Mononuclear cell (primary cell): ENCODE data around the gene CD300A. TPM values are rescaled to one million over a fixed set of nuclear protein-coding genes. Genes with fewer than 3 reads are reported as not detected.

ENCODE experiments used
- H3K27me3 ChIP-seq: 2 replicates; pipeline ENCODE4 v1.6.0; 2011; ENCODE audit warnings: low read length, control low read depth; ENCODE audit not compliant: insufficient read depth
- H3K4me1 ChIP-seq: 2 replicates; pipeline ENCODE4 v1.5.1; 2011; ENCODE audit warnings: mild to moderate bottlenecking, low read length, control low read depth; ENCODE audit not compliant: insufficient read depth
- H3K4me3 ChIP-seq: 2 replicates; pipeline ENCODE4 v1.5.1; 2011; ENCODE audit warnings: mild to moderate bottlenecking, low read length, moderate library complexity
- H3K9me3 ChIP-seq: 2 replicates; pipeline ENCODE4 v1.5.1; 2011; ENCODE audit warnings: low read depth, mild to moderate bottlenecking, control low read depth, low read length
- total RNA-seq: library from RNA; depleted of rRNA; stranded (reverse); fragments of >200 nt; gene quantifications from one replicate; pipeline ENCODE4 v1.2.3, GENCODE V29; 2012

CD300A gene
- total RNA-seq, 1 donor: 20.8 TPM

DNA sequence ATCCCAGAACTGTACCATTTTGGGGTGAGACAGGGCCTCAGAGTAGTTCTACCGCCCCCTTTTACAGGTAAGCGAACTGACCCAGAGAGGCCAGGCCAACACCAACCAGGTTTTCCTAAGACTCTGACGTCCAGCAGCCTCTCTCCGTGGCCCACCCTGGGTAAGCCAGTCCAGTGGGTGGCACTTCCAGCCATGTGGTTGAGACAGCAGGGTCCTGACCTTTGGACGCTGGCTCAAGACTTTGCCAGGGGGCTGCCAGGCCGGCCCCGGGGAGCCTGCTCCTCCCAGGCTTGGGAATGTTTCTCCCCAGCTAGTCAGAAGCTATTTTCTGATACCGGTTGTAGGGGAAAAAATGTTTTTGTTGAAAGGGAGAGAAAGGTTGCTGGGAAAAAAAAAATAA is 17.7 kb upstream of the CD300A start:
- H3K4me1 ChIP-seq: peaks cover 24% of the 10 kb centered on the region
- no peaks in the 10 kb centered on the region for H3K9me3 ChIP-seq
- no peak overlapping the region for H3K4me3 ChIP-seq
- no peaks in the 10 kb centered on the region for H3K27me3 ChIP-seq

DNA sequence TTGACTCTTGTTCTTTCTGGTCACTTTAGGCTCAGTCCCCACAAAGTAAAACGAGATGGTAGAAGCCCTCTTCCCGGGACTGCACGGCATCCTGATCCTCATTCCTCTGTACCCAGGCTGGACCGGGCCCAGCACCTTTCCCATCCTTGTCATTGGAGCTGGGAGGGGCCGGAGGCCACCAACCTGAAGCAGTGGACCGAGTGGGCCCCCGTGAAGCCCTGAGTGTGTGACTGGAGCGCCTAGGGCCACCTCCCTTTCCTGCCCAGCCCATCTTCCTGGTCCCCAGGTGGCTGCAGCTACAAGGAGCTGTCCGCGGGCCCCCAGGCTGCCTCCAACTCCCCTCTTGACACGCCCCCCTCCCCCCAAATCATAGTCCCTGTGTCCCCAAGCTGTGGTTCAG is 17.1 kb upstream of the CD300A start:
- Histone ChIP-seq H3K9me3 (no peaks in the 10 kb centered on the region), H3K27me3 (no peaks in the 10 kb centered on the region), H3K4me3 (no peak overlapping the region), H3K4me1 (peaks cover 21% of the 10 kb centered on the region)

DNA sequence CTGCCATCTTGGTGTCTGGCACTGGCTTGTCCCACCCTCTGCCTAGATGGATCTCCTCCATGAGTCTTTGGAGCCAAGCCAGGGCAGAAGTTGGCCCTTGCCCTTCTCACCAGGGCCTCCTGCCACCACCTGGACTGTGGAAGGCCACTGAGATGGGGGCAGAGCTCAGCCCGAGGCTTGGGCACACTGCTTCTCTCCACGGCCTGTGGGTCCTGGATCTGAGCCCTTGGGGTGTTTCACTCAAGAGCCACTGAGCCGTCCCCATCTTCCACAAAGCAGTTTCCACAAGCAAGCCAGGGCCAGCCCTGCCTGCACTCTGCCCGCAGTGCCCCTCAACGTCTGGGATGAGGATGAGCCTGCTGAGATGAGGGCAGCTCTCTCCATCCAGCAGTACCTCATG is 16.7 kb upstream of the CD300A start:
- Histone ChIP-seq H3K4me1 (peaks cover 23% of the 10 kb centered on the region), H3K27me3 (no peaks in the 10 kb centered on the region), H3K9me3 (no peaks in the 10 kb centered on the region), H3K4me3 (no peak overlapping the region)

DNA sequence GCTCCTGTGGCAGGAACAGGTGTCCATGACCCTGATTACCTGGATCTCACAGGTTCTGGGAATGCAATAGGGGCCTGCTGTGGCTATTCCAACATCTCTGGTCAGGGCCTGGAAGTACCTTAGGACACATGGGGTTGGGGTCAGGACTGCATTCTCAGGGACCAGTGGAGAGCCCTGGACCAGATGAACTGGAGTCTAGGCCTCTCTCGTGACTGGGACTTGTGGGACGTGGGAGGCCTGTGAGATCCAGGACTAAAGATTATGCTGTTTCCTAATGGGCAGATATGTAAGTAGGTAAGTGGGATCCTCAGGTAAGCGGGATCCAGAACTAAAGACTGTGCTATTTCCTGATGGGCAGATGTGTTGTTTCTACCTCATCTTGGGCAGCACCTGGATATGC is 16.2 kb upstream of the CD300A start:
- H3K4me1 ChIP-seq: peaks cover 24% of the 10 kb centered on the region
- H3K27me3 ChIP-seq: no peaks in the 10 kb centered on the region
- H3K4me3 ChIP-seq: no peak overlapping the region
- H3K9me3 ChIP-seq: no peaks in the 10 kb centered on the region

DNA sequence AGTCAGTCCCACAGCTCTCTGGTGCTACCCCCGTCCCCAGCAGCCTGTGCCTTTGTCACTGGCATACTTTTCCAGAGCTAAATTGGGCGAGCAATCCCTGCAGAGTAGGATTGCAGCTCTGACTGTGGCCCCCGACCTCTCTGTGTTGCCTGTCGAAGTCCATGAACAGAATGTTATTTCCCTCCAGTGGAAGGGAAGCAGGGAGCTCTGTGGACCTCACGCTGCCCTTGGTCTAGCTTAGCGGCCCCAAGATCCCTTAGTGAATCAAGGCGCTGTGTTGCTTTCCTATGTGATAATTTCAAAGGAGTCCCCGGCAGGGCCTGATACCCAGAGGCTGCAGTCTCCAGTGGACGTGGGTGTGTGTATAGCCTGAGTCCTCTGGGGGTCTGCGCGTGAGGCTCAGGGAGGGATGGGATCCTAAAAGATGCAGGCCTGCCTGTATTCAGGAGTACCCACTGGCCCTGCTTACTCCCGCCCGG is 15.5 kb upstream of the CD300A start:
- no peaks in the 10 kb centered on the region for H3K9me3 ChIP-seq
- H3K27me3 ChIP-seq: no peaks in the 10 kb centered on the region
- no peak overlapping the region for H3K4me3 ChIP-seq
- H3K4me1 ChIP-seq: peaks cover 24% of the 10 kb centered on the region

DNA sequence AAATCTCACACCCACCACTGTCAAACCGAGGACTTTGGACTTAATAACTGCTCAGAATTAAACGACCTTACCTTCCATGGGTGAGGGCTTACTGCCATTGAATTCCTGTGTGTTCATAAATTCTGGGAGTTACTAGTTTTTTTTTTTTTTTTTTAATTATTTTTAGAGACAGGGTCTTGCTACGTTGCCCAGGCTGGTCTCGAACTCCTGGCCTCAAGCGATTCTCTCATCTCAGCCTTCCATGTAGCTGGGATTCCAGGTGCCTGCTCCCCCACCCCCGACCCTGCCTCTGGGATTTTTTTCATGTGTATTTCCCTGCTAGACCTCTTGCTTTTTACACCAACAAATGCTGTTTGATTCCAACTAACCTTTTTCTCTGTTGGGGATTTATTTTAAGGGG is 14.9 kb upstream of the CD300A start:
- H3K4me3 ChIP-seq: no peak overlapping the region
- H3K27me3 ChIP-seq: no peaks in the 10 kb centered on the region
- no peaks in the 10 kb centered on the region for H3K9me3 ChIP-seq
- peaks cover 21% of the 10 kb centered on the region for H3K4me1 ChIP-seq

DNA sequence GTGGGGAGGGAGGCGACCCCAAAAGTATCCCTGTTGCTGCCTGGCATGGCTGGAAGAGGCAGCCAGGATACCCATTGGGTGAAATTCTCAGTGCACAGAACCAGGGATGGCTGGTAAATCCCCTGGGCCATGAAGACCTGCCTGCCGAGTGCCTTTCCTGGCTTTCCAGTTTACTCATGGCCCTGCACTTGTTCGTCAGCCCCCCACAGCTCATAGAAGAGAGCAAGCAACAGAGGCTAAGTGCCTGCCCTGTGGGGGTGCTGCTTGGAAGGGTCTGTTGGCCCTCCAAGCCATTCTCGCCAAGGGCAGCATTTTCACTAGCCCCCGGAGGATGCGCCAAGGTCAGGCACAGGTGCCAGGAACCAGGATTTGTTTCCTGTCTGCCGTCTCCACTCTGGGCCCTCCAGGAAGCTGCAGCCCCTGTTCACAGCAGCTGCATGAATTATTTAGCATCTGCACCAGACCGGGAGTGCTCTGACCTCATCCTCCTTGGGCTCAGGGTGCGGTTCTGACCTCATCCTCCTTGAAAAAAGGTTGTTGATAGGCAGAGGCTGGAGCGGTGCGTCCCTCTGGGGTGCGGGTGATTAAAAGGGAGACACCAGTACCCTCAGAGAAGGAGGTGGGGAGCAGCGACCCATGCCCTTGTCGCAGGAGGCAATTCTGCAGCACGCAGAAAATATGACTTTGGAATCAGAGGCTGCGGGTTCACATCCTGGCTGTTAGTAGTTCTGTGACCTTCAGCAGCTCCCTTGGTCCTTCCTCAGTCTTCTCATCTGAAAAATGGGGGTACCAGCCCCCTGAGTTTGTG is 14.2 kb upstream of the CD300A start:
- H3K27me3 ChIP-seq: no peaks in the 10 kb centered on the region
- H3K9me3 ChIP-seq: no peaks in the 10 kb centered on the region
- peaks cover 17% of the 10 kb centered on the region for H3K4me1 ChIP-seq
- H3K4me3 ChIP-seq: no peak overlapping the region

DNA sequence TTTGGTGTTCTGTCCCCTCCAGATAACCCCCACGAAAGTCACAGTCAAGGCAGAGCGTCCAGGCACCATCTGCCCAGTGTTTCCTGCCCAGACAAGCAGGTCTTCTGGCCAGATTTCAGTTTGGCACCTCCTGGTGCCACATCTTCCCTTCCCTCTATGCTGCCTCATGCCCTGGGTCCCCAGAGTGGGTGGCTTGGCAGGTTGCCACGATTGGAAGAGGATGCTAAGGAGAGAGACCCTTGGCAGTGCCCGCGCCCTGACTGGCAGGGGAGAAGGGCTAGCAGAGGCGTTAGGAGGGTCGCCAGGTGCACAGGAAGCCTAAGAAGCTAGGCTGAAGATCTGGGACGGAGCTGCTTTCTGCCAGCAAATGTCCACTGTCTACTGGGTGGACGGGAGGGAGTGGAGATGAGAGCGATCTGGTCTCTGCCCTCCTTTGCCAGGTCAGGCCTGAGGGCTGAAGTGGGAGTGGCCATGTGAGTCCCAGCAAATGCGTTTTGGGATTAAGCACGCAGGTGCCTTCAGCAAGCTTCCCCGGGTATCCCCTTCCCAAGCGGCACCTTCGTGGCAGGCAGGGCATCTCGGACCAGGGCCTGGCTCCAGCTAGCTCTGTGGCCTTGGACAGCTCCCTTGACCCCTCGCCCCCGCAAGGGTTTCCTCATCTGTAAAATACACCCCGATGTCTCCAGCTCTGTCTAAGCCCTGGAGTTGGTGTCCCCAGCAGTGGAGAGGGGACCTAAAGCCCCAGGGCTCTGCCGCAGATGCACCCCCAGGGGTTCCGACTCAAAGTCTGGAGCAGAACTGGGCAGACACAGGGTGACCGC is 13.4 kb upstream of the CD300A start:
- no peaks in the 10 kb centered on the region for H3K27me3 ChIP-seq
- H3K4me3 ChIP-seq: no peak overlapping the region
- peaks cover 24% of the 10 kb centered on the region for H3K4me1 ChIP-seq
- no peaks in the 10 kb centered on the region for H3K9me3 ChIP-seq

DNA sequence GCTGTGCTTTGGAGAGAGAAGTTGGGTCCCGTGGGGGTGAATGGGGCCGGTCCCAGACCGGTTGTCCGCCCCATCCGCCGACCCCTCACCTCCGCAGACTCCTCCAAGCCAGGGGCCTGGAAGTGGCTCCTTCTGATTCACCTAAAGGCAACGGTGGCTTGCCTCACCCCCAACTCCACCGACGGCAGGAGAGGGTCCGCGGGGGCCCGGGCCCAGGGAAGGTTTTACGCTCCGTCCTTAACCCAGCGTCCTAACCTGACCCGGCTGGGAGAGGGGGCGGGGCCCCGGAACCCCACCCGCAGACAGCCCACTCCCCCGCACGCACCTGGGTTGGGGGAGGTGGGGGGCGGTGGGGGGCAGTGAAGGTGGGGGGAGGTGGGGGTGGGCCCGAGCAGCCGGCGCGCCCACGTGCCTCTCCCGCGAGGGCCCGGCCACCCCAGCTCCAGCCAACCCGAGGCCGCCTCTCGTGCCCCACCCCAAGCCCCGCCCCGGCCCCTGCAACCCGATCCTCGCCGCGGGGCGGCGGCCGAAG is 12.7 kb upstream of the CD300A start:
- H3K4me3 ChIP-seq: no peak overlapping the region
- no peaks in the 10 kb centered on the region for H3K27me3 ChIP-seq
- H3K9me3 ChIP-seq: no peaks in the 10 kb centered on the region
- H3K4me1 ChIP-seq: peaks cover 24% of the 10 kb centered on the region

DNA sequence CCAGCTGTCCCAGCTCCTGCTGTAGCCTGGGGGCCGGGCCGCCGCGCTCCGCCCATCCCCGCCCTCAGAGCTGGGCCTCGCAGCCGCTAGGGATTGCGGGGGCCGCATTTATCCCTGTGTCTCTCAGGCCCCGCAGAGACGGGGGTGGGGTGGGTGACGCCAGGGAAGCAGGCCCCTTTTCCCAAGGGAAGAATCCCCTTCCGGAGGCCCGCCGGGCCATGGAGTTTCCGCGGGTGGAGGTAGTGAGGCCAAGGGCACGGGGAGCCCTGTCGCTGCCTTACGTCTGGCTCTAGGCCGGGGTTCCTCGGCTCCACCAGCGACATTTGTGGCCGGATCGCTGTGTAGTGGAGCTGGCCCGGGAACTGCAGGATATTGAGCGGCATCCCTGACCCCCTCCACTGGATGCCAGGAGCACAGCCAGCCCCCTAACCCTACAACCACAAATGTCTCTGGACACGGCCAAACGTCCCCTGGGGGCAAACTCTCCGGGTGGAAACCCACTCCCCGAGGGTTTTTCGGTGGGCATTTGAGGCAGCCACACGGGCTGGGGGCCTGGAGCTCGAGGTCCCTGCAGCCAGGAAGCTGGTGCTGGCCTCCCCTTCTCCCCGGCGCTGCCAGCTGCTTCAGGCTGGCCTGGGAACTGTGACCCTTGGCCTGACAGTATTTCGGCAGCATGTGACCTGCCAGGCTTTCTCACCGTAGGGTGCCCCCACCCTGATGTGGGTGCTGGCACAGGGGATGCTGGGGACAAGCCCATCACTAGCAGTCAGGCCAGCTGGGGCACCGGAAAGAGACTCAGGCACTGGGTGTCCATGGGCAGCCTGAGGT is 12.0 kb upstream of the CD300A start:
- Histone ChIP-seq H3K27me3 (no peaks in the 10 kb centered on the region), H3K9me3 (no peaks in the 10 kb centered on the region), H3K4me3 (no peak overlapping the region), H3K4me1 (peaks cover 24% of the 10 kb centered on the region)

DNA sequence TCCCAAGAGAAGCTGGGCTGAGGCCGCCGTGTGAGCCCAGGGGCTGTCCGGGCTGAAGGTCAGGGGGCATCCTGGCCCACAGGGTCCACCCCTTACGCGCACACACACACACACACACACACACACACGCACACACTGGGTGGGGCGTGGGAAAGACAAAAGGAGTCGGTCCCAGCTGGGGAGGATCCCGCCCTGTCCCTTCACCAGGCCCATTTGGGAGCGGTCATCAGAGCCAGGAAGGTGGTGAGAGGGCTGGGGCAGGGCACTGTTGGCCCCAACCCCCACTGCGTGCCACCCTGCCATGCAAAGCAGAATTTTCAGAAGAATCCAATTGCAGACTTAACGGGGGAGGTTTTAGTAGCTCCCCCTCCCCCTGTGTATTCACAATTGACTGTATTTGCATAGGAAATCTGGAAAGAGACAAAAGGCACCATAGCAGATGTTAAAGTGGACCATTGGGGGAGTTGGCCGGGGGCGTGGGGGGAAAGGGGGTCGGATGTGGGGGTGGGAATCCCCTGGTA is 11.3 kb upstream of the CD300A start:
- Histone ChIP-seq H3K4me1 (peaks cover 24% of the 10 kb centered on the region), H3K27me3 (no peaks in the 10 kb centered on the region), H3K4me3 (no peak overlapping the region), H3K9me3 (no peaks in the 10 kb centered on the region)

DNA sequence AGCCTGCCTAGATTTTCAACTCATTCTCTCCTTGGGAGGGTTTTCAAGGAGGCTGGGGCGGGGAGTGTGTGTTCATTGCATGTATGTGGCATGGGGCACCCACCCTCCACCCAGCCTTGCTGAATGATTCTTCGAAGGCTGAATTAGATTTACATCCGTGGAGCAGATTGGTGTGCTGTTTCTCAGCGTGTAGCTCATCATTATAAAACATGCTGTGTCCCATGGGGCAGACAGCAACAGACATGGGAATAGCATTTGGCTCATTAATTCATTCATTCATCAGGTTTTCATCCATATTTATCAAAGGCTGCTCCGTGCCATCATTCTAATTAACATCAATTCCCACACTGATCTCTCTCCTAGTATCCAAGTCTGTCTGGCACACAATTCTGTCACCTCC is 10.6 kb upstream of the CD300A start:
- Histone ChIP-seq H3K4me3 (no peak overlapping the region), H3K4me1 (peaks cover 24% of the 10 kb centered on the region), H3K27me3 (no peaks in the 10 kb centered on the region), H3K9me3 (no peaks in the 10 kb centered on the region)

DNA sequence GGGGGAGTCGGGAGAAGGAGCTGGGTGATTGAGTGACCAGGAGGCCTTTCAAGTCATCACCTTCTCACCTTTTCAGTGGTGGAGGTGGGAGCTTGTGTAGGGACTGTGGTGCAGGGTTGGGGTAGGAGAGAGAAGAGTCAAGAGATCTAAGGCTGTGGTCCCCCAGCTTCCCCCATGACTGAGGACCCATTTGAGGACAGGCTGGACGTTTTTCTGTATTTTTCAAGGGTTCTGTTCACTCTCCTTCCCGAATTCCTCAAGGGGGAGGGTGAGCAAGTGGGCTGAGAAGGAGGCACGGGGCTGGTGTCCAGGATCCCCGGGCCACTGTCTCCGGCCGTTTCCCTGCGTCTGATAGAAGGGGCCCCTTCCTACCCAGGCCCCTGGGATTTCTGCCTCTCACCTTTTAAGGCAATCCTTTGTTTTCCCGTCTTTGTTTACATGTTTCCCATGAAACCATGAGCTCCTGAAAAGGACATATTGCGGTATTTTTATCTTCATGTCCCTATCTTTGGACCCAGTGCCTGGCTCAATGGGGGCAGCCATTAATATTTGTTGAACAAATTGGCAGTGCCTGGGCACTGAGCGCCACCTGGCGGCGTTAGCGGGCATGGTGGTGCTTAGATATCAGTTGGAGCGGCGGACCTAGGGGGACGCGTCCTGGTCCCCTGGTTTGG is 9.2 kb upstream of the CD300A start:
- Histone ChIP-seq H3K4me3 (no peak overlapping the region), H3K27me3 (no peaks in the 10 kb centered on the region), H3K9me3 (no peaks in the 10 kb centered on the region), H3K4me1 (peaks cover 37% of the 10 kb centered on the region)

DNA sequence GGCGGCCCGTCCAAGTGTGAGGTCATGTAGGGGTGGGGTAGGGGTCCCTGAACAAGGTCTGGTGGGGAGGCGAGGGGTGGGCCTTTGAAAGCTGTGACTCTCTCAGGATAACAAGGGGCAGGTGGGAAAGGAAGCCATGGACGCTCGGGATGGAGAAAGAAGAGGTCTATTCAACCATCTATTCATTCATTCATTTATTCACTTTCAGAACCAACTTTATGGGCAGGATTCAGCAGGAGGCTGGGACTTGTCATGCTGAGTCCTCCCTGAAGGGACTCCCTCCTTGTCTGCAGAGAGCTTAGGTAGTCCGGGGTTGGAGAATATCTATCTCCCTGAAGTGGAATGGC is 8.6 kb upstream of the CD300A start:
- peaks cover 42% of the 10 kb centered on the region for H3K4me1 ChIP-seq

More for the DNA sequence above, 8.6 kb upstream of the CD300A start:
- Histone ChIP-seq H3K27me3 (no peaks in the 10 kb centered on the region), H3K9me3 (no peaks in the 10 kb centered on the region), H3K4me3 (no peak overlapping the region)
